SK-N-SH (cell line): ENCODE measurements around the gene RNF212B.

Experiments used
- EP300 ChIP-seq, 2 experiments: IDR thresholded peaks; 2 replicates each; pipeline versions ENCODE4 v1.4.0 to v1.6.1; 2012; ENCODE audit warnings: borderline replicate concordance in 1 of 2, low read depth in 1 of 2, low read length in 1 of 2
- EZH2phosphoT487 ChIP-seq: fragments of 200-600 bp; sonication (generic); IDR thresholded peaks from 2 replicates; pipeline ENCODE4 v1.6.1; 2017; ENCODE audit warnings: low read depth, mixed run types, mild to moderate bottlenecking, antibody characterized with exemption, moderate library complexity, borderline replicate concordance
- JUND ChIP-seq: IDR thresholded peaks from 2 replicates; pipeline ENCODE4 v1.4.0; 2012
- POLR2AphosphoS5 ChIP-seq: IDR thresholded peaks from 2 replicates; pipeline ENCODE4 v1.6.1; 2012; ENCODE audit warnings: low read depth, low read length
- RCOR1 ChIP-seq: fragments of 150-350 bp; IDR thresholded peaks from 2 replicates; pipeline ENCODE4 v1.6.1; 2017; ENCODE audit warnings: antibody characterized with exemption, low read length
- TF ChIP-seq, protein P1 (sequence below): fragments of 200-600 bp; sonication (generic); IDR thresholded peaks from 2 replicates; pipeline ENCODE4 v1.6.1; 2017; ENCODE audit warnings: antibody characterized with exemption, mild to moderate bottlenecking, moderate library complexity
- TF ChIP-seq, protein P2 (sequence below): IDR thresholded peaks from 2 replicates; pipeline ENCODE4 v1.4.0; 2012; ENCODE audit warnings: low read depth

GRCh38 chr14:23297611-23298277 lies 60.0 kb downstream of the RNF212B start:
- TF ChIP-seq, protein P1, sequence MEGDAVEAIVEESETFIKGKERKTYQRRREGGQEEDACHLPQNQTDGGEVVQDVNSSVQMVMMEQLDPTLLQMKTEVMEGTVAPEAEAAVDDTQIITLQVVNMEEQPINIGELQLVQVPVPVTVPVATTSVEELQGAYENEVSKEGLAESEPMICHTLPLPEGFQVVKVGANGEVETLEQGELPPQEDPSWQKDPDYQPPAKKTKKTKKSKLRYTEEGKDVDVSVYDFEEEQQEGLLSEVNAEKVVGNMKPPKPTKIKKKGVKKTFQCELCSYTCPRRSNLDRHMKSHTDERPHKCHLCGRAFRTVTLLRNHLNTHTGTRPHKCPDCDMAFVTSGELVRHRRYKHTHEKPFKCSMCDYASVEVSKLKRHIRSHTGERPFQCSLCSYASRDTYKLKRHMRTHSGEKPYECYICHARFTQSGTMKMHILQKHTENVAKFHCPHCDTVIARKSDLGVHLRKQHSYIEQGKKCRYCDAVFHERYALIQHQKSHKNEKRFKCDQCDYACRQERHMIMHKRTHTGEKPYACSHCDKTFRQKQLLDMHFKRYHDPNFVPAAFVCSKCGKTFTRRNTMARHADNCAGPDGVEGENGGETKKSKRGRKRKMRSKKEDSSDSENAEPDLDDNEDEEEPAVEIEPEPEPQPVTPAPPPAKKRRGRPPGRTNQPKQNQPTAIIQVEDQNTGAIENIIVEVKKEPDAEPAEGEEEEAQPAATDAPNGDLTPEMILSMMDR: no peak
- TF ChIP-seq EZH2phosphoT487: no peak
- TF ChIP-seq, protein P2, sequence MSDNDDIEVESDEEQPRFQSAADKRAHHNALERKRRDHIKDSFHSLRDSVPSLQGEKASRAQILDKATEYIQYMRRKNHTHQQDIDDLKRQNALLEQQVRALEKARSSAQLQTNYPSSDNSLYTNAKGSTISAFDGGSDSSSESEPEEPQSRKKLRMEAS: no peak
- TF ChIP-seq RCOR1: no peak
- TF ChIP-seq JUND: no peak
- TF ChIP-seq EP300 (IDR thresholded peaks at IDR 0.05; ENCODE audit: borderline replicate concordance in 1 of 2, low read depth in 1 of 2, low read length in 1 of 2): no peak
- no peak for TF ChIP-seq POLR2AphosphoS5
